Skeletal muscle satellite cell (primary cell): Measurements from ENCODE around the gene BLID.
A peak's percentile ranks its signal among the peaks of the same experiment; 100 is the strongest.

ENCODE experiments used
- H3K27me3 ChIP-seq: 2 replicates; pipeline ENCODE4 v1.7.0; 2013; ENCODE audit warnings: low read length; ENCODE audit not compliant: control insufficient read depth, insufficient read depth
- H3K36me3 ChIP-seq: 2 replicates; pipeline ENCODE4 v1.7.0; 2013; ENCODE audit warnings: mild to moderate bottlenecking, control low read depth, low read length; ENCODE audit not compliant: insufficient read depth
- H3K4me1 ChIP-seq: 2 replicates; pipeline ENCODE4 v1.7.0; 2013; ENCODE audit warnings: low read length; ENCODE audit not compliant: control insufficient read depth, insufficient read depth
- H3K4me2 ChIP-seq: 2 replicates; pipeline ENCODE4 v1.7.0; 2013; ENCODE audit warnings: mild to moderate bottlenecking, low read length
- H3K4me3 ChIP-seq: 2 replicates; pipeline ENCODE4 v1.7.0; 2013; ENCODE audit warnings: low read length
- H3K9ac ChIP-seq: 2 replicates; pipeline ENCODE4 v1.7.0; 2013; ENCODE audit warnings: mild to moderate bottlenecking, low read depth, low read length, moderate library complexity
- H3K9me3 ChIP-seq: replicated peaks from 2 replicates; pipeline ENCODE4 v1.7.0; 2013; ENCODE audit warnings: mild to moderate bottlenecking, control low read depth, low read length
- small RNA-seq: library from RNA; depleted of rRNA; stranded (forward); fragments of <200 nt; gene quantifications from one replicate; pipeline ENCODE3, GENCODE V24; 2012

BLID gene

GRCh38 chr11:122071709-122072202 is 44.3 kb downstream of the BLID start:
- peaks cover 7% of the 10 kb centered on the region for H3K36me3 ChIP-seq
- H3K4me1 ChIP-seq = peaks cover 8% of the 10 kb centered on the region
- no peaks in the 10 kb centered on the region for H3K27me3 ChIP-seq
- H3K9ac ChIP-seq = no peak overlapping the region
- no peaks in the 10 kb centered on the region for H3K9me3 ChIP-seq
- H3K4me3 ChIP-seq = no peak overlapping the region
- no peak overlapping the region for H3K4me2 ChIP-seq

- peak overlapping the region; percentile 1 for H3K4me2 ChIP-seq
- no peaks in the 10 kb centered on the region for H3K9me3 ChIP-seq
- H3K36me3 ChIP-seq = peaks cover 14% of the 10 kb centered on the region
- no peaks in the 10 kb centered on the region for H3K27me3 ChIP-seq
- H3K9ac ChIP-seq = peak overlapping the region; percentile 35
- peaks cover 8% of the 10 kb centered on the region for H3K4me1 ChIP-seq
- H3K4me3 ChIP-seq = no peak overlapping the region
Measured at GRCh38 chr11:122069707-122070360, 46.2 kb downstream of the BLID start.

GRCh38 chr11:122068837-122069236 is 47.2 kb downstream of the BLID start:
- Histone ChIP-seq H3K4me3 (no peak overlapping the region), H3K36me3 (peaks cover 14% of the 10 kb centered on the region), H3K9me3 (no peaks in the 10 kb centered on the region), H3K4me1 (peaks cover 8% of the 10 kb centered on the region), H3K27me3 (no peaks in the 10 kb centered on the region), H3K9ac (no peak overlapping the region), H3K4me2 (no peak overlapping the region)

- no peaks in the 10 kb centered on the region for H3K9me3 ChIP-seq
- peak overlapping the region; percentile 11 for H3K9ac ChIP-seq
- H3K4me3 ChIP-seq = no peak overlapping the region
- no peaks in the 10 kb centered on the region for H3K27me3 ChIP-seq
- peak overlapping the region; percentile 55 for H3K4me2 ChIP-seq
- H3K4me1 ChIP-seq = peaks cover 8% of the 10 kb centered on the region
- peaks cover 14% of the 10 kb centered on the region for H3K36me3 ChIP-seq
Measured at GRCh38 chr11:122068141-122068540, 47.9 kb downstream of the BLID start.

Small RNAs within 50 kb of the gene (small RNA-seq; reads per million reads assigned to genes)
- gene MIR100 (44,901 reads per million, percentile 100 among the genes with 10 or more reads in this experiment), gene MIR125B1 (24.6 reads per million, percentile 94 among the genes with 10 or more reads in this experiment), gene MIRLET7A2 (69.3 reads per million, percentile 96 among the genes with 10 or more reads in this experiment)
